H1 (cell line): ENCODE measurements around the gene MANBA. TPM values are rescaled to one million over a fixed set of nuclear protein-coding genes. Genes with fewer than 3 reads are reported as not detected.

Source experiments
- CTCF ChIA-PET: fragments of 300-600 bp; sonication (Branson Sonifier 250); formaldehyde crosslinking; loops from one replicate; lab custom pipeline; 2021; ENCODE audit not compliant: partially characterized antibody; lab: Charles Lee
- POLR2A ChIA-PET: fragments of 300-600 bp; sonication (Branson Sonifier 250); formaldehyde crosslinking; loops from one replicate; lab custom pipeline; 2021; ENCODE audit warnings: inconsistent platforms; ENCODE audit not compliant: partially characterized antibody; lab: Charles Lee
- DNase-seq, 2 experiments: peaks; one replicate each; pipeline versions ENCODE4 v3.0.0 to v3.0.0-alpha.2; 2010 to 2022; ENCODE audit warnings: low spot score in 2 of 2, low read depth in 1 of 2, mixed read lengths in 1 of 2
- FAIRE-seq: peaks from 2 replicates; lab custom pipeline; 2011; peaks lifted over from hg19 to GRCh38; lab: Jason Lieb, UNC
- H2AFZ ChIP-seq: 2 replicates; pipeline ENCODE4 v1.8.1; 2012; ENCODE audit warnings: low read length, inconsistent platforms
- H2AK5ac ChIP-seq: 2 replicates; pipeline ENCODE4 v1.6.1; 2013; ENCODE audit warnings: low read depth, low read length
- H2BK120ac ChIP-seq: replicated peaks from 2 replicates; pipeline ENCODE3; 2013; ENCODE audit warnings: low read depth, low read length, inconsistent platforms
- H2BK12ac ChIP-seq: 2 replicates; pipeline ENCODE4 v1.6.1; 2013; ENCODE audit warnings: low read depth, low read length
- H2BK15ac ChIP-seq: 2 replicates; pipeline ENCODE4 v1.6.1; 2013; ENCODE audit warnings: low read length
- H2BK20ac ChIP-seq: 2 replicates; pipeline ENCODE4 v1.6.1; 2013; ENCODE audit warnings: low read length
- H2BK5ac ChIP-seq: 2 replicates; pipeline ENCODE4 v1.6.1; 2013; ENCODE audit warnings: low read depth, low read length
- H3K14ac ChIP-seq: 2 replicates; pipeline ENCODE4 v1.6.1; 2013; ENCODE audit warnings: inconsistent platforms; ENCODE audit not compliant: insufficient read length
- H3K18ac ChIP-seq: 2 replicates; pipeline ENCODE4 v1.6.1; 2013; ENCODE audit warnings: low read length; ENCODE audit errors: extremely low read depth
- H3K23ac ChIP-seq: 2 replicates; pipeline ENCODE4 v1.6.1; 2013; ENCODE audit warnings: inconsistent platforms; ENCODE audit not compliant: insufficient read length
- H3K23me2 ChIP-seq: 2 replicates; pipeline ENCODE4 v1.6.1; 2013; ENCODE audit warnings: low read depth, low read length
- H3K27ac ChIP-seq: 2 replicates; pipeline ENCODE4 v1.6.1; 2011; ENCODE audit warnings: low read depth, low read length, inconsistent platforms
- H3K27me3 ChIP-seq, 4 experiments: replicated peaks in 1 of 4; 1 replicate in 1 of 4; 2 replicates in 3 of 4; pipeline versions ENCODE4 v1.6.1 to v1.8.1; 2011 to 2013; ENCODE audit warnings: low read length in 3 of 4, mild to moderate bottlenecking in 3 of 4, inconsistent platforms in 2 of 4, mixed read lengths in 2 of 4, moderate library complexity in 1 of 4; ENCODE audit not compliant: control insufficient read depth in 3 of 4, insufficient read depth in 3 of 4; ENCODE audit errors: extremely low read depth in 1 of 4
- H3K36me3 ChIP-seq, 4 experiments: 2 replicates each; pipeline versions ENCODE4 v1.6.1 to v1.8.1; 2011 to 2013; ENCODE audit warnings: mild to moderate bottlenecking in 4 of 4, low read length in 3 of 4, moderate library complexity in 2 of 4, control low read depth in 1 of 4, inconsistent platforms in 1 of 4; ENCODE audit not compliant: insufficient read depth in 4 of 4, control insufficient read depth in 2 of 4
- H3K4ac ChIP-seq: replicated peaks from 2 replicates; pipeline ENCODE3; 2013; ENCODE audit warnings: low read length, low read depth, mixed read lengths, inconsistent platforms; ENCODE audit not compliant: insufficient read length
- H3K4me1 ChIP-seq, 4 experiments: replicated peaks in 1 of 4; 1 replicate in 1 of 4; 2 replicates in 3 of 4; pipeline versions ENCODE4 v1.6.1 to v1.8.1; 2011 to 2013; ENCODE audit warnings: low read length in 3 of 4, inconsistent platforms in 2 of 4, mixed read lengths in 1 of 4; ENCODE audit not compliant: insufficient read depth in 4 of 4, control insufficient read depth in 3 of 4
- H3K4me2 ChIP-seq, 2 experiments: 2 replicates each; pipeline versions ENCODE4 v1.6.1 to v1.8.1; 2011 to 2013; ENCODE audit warnings: low read depth in 2 of 2, low read length in 2 of 2, control low read depth in 1 of 2, inconsistent platforms in 1 of 2, mild to moderate bottlenecking in 1 of 2; ENCODE audit not compliant: insufficient read depth in 1 of 2
- H3K4me3 ChIP-seq, 4 experiments: fragments of 200-600, 300-600 bp in 1 of 4; sonication (generic), shearing (Covaris generic), sonication (Bioruptor Twin) in 1 of 4; 2 replicates each; pipeline versions ENCODE4 v1.5.1 to v1.8.1; 2011 to 2016; ENCODE audit warnings: low read length in 4 of 4, low read depth in 3 of 4, control low read depth in 2 of 4, inconsistent platforms in 2 of 4, mild to moderate bottlenecking in 2 of 4, mixed read lengths in 1 of 4, moderate library complexity in 1 of 4; ENCODE audit not compliant: insufficient read depth in 2 of 4; ENCODE audit errors: extremely low read depth in 1 of 4
- H3K56ac ChIP-seq: replicated peaks from 2 replicates; pipeline ENCODE3; 2013; ENCODE audit warnings: low read depth, mild to moderate bottlenecking, mixed read lengths, low read length, inconsistent platforms; ENCODE audit not compliant: insufficient read length
- H3K79me1 ChIP-seq: 2 replicates; pipeline ENCODE4 v1.6.1; 2013; ENCODE audit warnings: low read depth, low read length, control low read depth
- H3K79me2 ChIP-seq, 2 experiments: 2 replicates each; pipeline versions ENCODE4 v1.6.1 to v1.8.1; 2012 to 2013; ENCODE audit warnings: low read length in 2 of 2, mild to moderate bottlenecking in 2 of 2, inconsistent platforms in 1 of 2; ENCODE audit not compliant: insufficient read depth in 2 of 2, control insufficient read depth in 1 of 2
- H3K9ac ChIP-seq, 4 experiments: replicated peaks in 1 of 4; 1 replicate in 1 of 4; 2 replicates in 3 of 4; pipeline versions ENCODE4 v1.6.1 to v1.8.1; 2011 to 2013; ENCODE audit warnings: low read depth in 3 of 4, low read length in 3 of 4, control low read depth in 2 of 4, mild to moderate bottlenecking in 2 of 4, moderate library complexity in 2 of 4, inconsistent platforms in 1 of 4; ENCODE audit errors: extremely low read depth in 1 of 4
- H3K9me3 ChIP-seq, 2 experiments: 2 replicates each; pipeline versions ENCODE4 v1.6.1 to v1.8.1; 2012 to 2013; ENCODE audit warnings: mild to moderate bottlenecking in 2 of 2, moderate library complexity in 2 of 2, control low read depth in 1 of 2, inconsistent platforms in 1 of 2, low read depth in 1 of 2, low read length in 1 of 2, mixed read lengths in 1 of 2; ENCODE audit not compliant: insufficient read depth in 2 of 2
- H4K20me1 ChIP-seq, 2 experiments: replicated peaks in 1 of 2; 2 replicates each; pipeline versions ENCODE3 to v1.8.1; 2011 to 2013; ENCODE audit warnings: inconsistent platforms in 2 of 2, low read length in 2 of 2, mild to moderate bottlenecking in 1 of 2; ENCODE audit not compliant: insufficient read depth in 2 of 2, control insufficient read depth in 1 of 2
- H4K5ac ChIP-seq: 2 replicates; pipeline ENCODE4 v1.6.1; 2013; ENCODE audit warnings: low read length, low read depth, mixed read lengths, inconsistent platforms; ENCODE audit not compliant: insufficient read length
- H4K8ac ChIP-seq: 2 replicates; pipeline ENCODE4 v1.8.0; 2013; ENCODE audit warnings: mild to moderate bottlenecking, moderate library complexity, low read length, inconsistent platforms; ENCODE audit not compliant: insufficient read depth; ENCODE audit errors: extremely low read depth
- H4K91ac ChIP-seq: replicated peaks from 2 replicates; pipeline ENCODE3; 2013; ENCODE audit warnings: low read length, mixed read lengths, inconsistent platforms; ENCODE audit not compliant: insufficient read length
- ASH2L ChIP-seq: fragments of 200-600, 300-600 bp; sonication (generic); IDR thresholded peaks from one replicate; pipeline ENCODE4 v1.7.1; 2017; ENCODE audit warnings: low read length
- BCL11A ChIP-seq, 2 experiments: IDR thresholded peaks; one replicate each; pipeline ENCODE4 v1.6.1; 2011; ENCODE audit warnings: low read depth in 2 of 2, low read length in 2 of 2, mild to moderate bottlenecking in 2 of 2
- CHD1 ChIP-seq: IDR thresholded peaks from 2 replicates; pipeline ENCODE4 v1.6.1; 2012; ENCODE audit warnings: low read depth, low read length, improper control_type of control experiment
- CTBP2 ChIP-seq: IDR thresholded peaks from 2 replicates; pipeline ENCODE4 v1.7.0; 2011; ENCODE audit warnings: borderline replicate concordance, mild to moderate bottlenecking, moderate library complexity, mixed read lengths, low read length; ENCODE audit not compliant: insufficient read depth, insufficient read length
- EZH2 ChIP-seq: fragments of 200-600 bp; sonication (generic); IDR thresholded peaks from 2 replicates; pipeline ENCODE4 v1.7.1; 2012; ENCODE audit warnings: low read depth, mild to moderate bottlenecking, moderate library complexity, low read length, inconsistent platforms; ENCODE audit not compliant: severe bottlenecking
- GTF2F1 ChIP-seq: IDR thresholded peaks from 2 replicates; pipeline ENCODE4 v1.6.1; 2012; ENCODE audit warnings: low read depth, low read length, improper control_type of control experiment, borderline replicate concordance
- JUN ChIP-seq: IDR thresholded peaks from 2 replicates; pipeline ENCODE4 v1.6.1; 2011; ENCODE audit warnings: low read depth, mild to moderate bottlenecking, improper control_type of control experiment, low read length
- NANOG ChIP-seq: IDR thresholded peaks from 2 replicates; pipeline ENCODE4 v1.6.1; 2011; ENCODE audit warnings: low read length, low read depth, mild to moderate bottlenecking, inconsistent platforms; ENCODE audit not compliant: insufficient read depth, poor library complexity, severe bottlenecking
- TCF12 ChIP-seq: IDR thresholded peaks from 2 replicates; pipeline ENCODE4 v1.6.1; 2011; ENCODE audit warnings: low read depth, mild to moderate bottlenecking, low read length
- WGBS, 2 experiments: shearing (Covaris generic) in 1 of 2; methylation state at CpG; one replicate each; pipeline versions ENCODE4 v1.1.6 to v1.1.7; 2013 to 2015; ENCODE audit warnings: low lambda C conversion rate in 2 of 2, mixed read lengths in 2 of 2, inconsistent platforms in 1 of 2, low coverage in 1 of 2, missing lambda C conversion rate in 1 of 2; ENCODE audit not compliant: insufficient replicate concordance in 2 of 2, insufficient coverage in 1 of 2, insufficient read length in 1 of 2; ENCODE audit errors: extremely low coverage in 1 of 2, missing lambda C conversion rate in 1 of 2; 5-methylcytosine and 5-hydroxymethylcytosine counted together
- polyA plus RNA-seq, 7 experiments: library from polyadenylated mRNA; depleted of rRNA in 3 of 7; stranded (reverse) in 5 of 7; unstranded in 2 of 7; fragments of >200 nt in 5 of 7; fragments of 200-250 nt in 2 of 7; gene quantifications; 1 replicate in 5 of 7; 2 replicates in 1 of 7; 4 replicates in 1 of 7; pipeline versions ENCODE4 v1.2.1 to v1.2.3, GENCODE V29; 2011 to 2013; ENCODE audit warnings: missing spikeins in 2 of 7, mixed read lengths in 2 of 7
- total RNA-seq: library from RNA; stranded (reverse); fragmentation: NEBNext Ultra II Directional; extraction: Animal tissue kit (Norgen Biotek cat#: 25700); gene quantifications from 2 replicates; pipeline ENCODE4 v1.2.1, GENCODE V29; 2021
- TF ChIP-seq, protein P1 (sequence below), 3 experiments: IDR thresholded peaks; 1 replicate in 2 of 3; 2 replicates in 1 of 3; pipeline versions ENCODE4 v1.5.1 to v1.6.1; 2011; ENCODE audit warnings: low read length in 3 of 3, mild to moderate bottlenecking in 3 of 3, inconsistent platforms in 2 of 3, low read depth in 1 of 3, moderate library complexity in 1 of 3; ENCODE audit not compliant: insufficient read depth in 1 of 3; ENCODE audit errors: control extremely low read depth in 1 of 3
- TF ChIP-seq, protein P2 (sequence below): IDR thresholded peaks from 2 replicates; pipeline ENCODE4 v1.6.1; 2011; ENCODE audit warnings: low read depth, mild to moderate bottlenecking, low read length; ENCODE audit not compliant: insufficient read depth

The MANBA gene
- total and polyA plus RNA-seq, 2 of the 8 experiments (the other 6 are each of a cell fraction or from before 2014, with no cell fraction given), result 22.9 to 27.8 TPM

DNA sequence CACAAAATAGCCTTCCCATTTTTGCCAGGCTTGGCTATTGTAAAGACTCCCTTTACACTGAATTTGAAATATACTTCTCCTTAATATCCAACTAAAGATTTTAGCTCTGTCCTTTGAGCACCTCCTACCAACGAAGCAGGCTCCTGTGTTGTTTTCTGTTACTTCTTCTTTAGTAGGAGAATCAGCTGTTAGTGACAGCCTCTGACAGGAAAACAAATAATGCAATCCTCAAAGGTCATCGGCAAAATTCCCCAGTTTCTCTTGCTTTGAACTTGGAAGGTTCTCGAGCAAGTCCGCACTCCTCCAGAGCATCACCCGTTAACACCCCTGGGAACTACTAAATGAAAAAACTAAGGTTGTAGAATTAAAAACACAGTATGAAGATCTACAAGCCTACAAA, 66.9 kb downstream of the MANBA start:
- Histone ChIP-seq H2BK5ac (no peak overlapping the region), H3K27me3 (no peaks in the 10 kb centered on the region), H4K91ac (no peak overlapping the region), H2BK12ac (no peak overlapping the region), H3K23me2 (no peaks in the 10 kb centered on the region), H3K4me1 (no peaks in the 10 kb centered on the region), H2BK20ac (no peak overlapping the region), H3K4me3 (no peak overlapping the region), H2BK15ac (no peak overlapping the region), H4K5ac (no peak overlapping the region), H3K4me2 (no peak overlapping the region), H3K56ac (no peak overlapping the region), H3K4ac (no peak overlapping the region), H3K36me3 (peaks cover 0 to 13% (median 0%) of the 10 kb centered on the region in 4 experiments; a peak in 2 of 8 replicates), H3K14ac (no peak overlapping the region), H3K27ac (no peak overlapping the region), H3K9me3 (no peaks in the 10 kb centered on the region), H2BK120ac (no peak overlapping the region)
- CTCF ChIA-PET, result interaction anchor here (1.0 kb wide), 2 partner anchors 11 to 70 kb away, joined by 3 read pairs; no protein-coding TSS in a partner anchor
- WGBS, 2 experiments, result 93% methylated on average over 5 of the region's 5 CpGs; no CpG with 5 or more reads in 1 of the 2 experiments
- POLR2A ChIA-PET, result interaction anchor here (0.8 to 1.0 kb wide), 2 partner anchors 26 to 63 kb away, joined by 3 read pairs; no protein-coding TSS in a partner anchor
- TF ChIP-seq CTBP2 (no peak), EZH2 (no peak), TCF12 (no peak), BCL11A (IDR thresholded peaks at IDR 0.05; ENCODE audit: low read depth in 2 of 2, low read length in 2 of 2) (no peak), ASH2L (no peak), CHD1 (no peak), GTF2F1 (no peak), NANOG (no peak), JUN (no peak)
- TF ChIP-seq, protein P1, sequence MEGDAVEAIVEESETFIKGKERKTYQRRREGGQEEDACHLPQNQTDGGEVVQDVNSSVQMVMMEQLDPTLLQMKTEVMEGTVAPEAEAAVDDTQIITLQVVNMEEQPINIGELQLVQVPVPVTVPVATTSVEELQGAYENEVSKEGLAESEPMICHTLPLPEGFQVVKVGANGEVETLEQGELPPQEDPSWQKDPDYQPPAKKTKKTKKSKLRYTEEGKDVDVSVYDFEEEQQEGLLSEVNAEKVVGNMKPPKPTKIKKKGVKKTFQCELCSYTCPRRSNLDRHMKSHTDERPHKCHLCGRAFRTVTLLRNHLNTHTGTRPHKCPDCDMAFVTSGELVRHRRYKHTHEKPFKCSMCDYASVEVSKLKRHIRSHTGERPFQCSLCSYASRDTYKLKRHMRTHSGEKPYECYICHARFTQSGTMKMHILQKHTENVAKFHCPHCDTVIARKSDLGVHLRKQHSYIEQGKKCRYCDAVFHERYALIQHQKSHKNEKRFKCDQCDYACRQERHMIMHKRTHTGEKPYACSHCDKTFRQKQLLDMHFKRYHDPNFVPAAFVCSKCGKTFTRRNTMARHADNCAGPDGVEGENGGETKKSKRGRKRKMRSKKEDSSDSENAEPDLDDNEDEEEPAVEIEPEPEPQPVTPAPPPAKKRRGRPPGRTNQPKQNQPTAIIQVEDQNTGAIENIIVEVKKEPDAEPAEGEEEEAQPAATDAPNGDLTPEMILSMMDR (IDR thresholded peaks at IDR 0.05; ENCODE audit: control extremely low read depth in 1 of 3, insufficient read depth in 1 of 3, low read depth in 1 of 3, low read length in 3 of 3), result no peak
- TF ChIP-seq, protein P2, sequence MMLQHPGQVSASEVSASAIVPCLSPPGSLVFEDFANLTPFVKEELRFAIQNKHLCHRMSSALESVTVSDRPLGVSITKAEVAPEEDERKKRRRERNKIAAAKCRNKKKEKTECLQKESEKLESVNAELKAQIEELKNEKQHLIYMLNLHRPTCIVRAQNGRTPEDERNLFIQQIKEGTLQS, result no peak
- TF ChIP-seq, all 59 proteins: peak for 0
- no peaks in the 10 kb centered on the region for H3K79me1 ChIP-seq
- H3K79me2 ChIP-seq, result no peaks in the 10 kb centered on the region
- FAIRE-seq (no peak), DNase-seq (no peak)
- H2AFZ ChIP-seq, result no peak overlapping the region
- no peak overlapping the region for H3K18ac ChIP-seq
- no peak overlapping the region for H4K8ac ChIP-seq
- no peak overlapping the region for H3K9ac ChIP-seq
- H2AK5ac ChIP-seq, result no peak overlapping the region
- H4K20me1 ChIP-seq, result no peaks in the 10 kb centered on the region
- no peak overlapping the region for H3K23ac ChIP-seq
